HG03103 (cell line): ENCODE measurements around the gene BCAS3.

Experiments
- ATAC-seq: cut with Tn5 transposase; IDR thresholded peaks from one replicate; pipeline ENCODE4 v1.9.1; 2021; ENCODE audit warnings: low read depth; ENCODE audit not compliant: unreplicated experiment

BCAS3 gene

DNA sequence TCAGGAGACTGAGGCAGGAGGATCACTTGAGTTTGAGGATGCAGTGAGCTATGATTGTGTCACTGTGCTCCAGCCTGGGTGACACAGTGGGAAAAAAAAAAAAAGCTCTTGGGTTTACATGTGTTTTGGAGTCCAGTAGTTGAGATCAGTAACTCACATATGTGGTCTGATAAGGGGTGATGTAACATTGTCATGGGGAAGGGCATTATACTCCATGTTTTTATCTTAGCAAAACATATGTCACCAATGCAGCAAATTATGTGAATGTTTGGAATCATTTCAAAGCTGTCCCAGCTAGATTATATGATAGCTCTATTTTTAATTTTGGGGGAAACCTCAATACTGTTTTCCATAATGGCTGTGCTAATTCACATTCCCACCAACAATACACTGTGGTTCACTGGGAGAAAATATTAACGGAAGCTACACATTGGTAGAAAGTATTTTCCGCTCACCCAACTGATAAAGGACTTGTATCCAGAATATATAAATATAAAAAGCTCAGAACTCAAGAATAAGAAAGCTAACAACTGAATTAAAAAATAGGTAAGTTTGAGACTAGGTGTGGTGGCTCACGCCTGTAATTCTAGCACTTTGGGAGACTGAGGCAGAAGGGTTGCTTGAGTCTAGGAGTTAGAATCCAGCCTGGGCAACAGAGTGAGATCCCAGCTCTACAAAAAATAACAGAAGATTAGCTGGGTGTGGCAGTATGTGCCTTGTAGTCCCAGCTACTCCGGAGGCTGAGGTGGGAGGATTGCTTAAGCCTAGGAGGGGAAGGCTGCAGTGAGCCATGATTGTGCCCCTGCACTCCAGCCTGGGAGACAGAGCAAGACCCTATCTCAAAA lies 497.9 kb downstream of the BCAS3 start:
- no peak for ATAC-seq

DNA sequence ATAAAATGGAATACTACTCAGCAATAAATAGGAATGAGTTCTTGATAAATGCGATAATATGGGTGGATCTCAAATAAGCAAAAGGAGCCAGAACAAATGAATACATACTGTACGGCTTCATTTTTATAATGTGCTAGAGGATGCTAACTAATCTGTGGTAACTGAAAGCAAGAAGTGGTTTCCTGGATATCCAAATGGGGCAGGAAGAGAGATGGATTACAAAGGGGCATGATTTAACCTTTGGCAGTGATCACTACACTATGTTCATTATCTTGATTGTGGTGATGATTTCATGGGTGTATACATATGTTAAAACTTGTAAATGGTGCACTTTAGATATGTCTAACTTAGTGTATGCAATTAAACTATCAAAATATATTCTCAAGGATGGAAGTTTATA lies 499.7 kb downstream of the BCAS3 start:
- no peak for ATAC-seq

DNA sequence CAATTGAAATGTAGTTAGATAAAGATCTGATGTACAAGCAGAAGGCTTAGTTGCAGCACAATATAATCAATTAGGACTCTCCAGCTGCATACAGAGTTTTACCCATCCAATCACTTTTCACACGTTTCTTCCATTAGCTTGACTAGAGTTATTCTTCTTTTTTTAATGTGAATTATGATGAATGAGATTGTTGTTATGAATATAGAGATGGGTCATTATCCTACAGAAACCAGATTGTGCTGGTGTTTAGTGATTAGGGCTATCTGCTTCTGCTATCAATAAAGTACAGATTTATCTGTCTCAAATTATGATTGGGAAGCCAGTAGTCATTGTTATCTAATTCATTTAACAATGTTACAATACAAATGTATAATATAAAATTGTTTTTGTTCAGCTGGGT lies 500.6 kb downstream of the BCAS3 start:
- ATAC-seq, result no peak

DNA sequence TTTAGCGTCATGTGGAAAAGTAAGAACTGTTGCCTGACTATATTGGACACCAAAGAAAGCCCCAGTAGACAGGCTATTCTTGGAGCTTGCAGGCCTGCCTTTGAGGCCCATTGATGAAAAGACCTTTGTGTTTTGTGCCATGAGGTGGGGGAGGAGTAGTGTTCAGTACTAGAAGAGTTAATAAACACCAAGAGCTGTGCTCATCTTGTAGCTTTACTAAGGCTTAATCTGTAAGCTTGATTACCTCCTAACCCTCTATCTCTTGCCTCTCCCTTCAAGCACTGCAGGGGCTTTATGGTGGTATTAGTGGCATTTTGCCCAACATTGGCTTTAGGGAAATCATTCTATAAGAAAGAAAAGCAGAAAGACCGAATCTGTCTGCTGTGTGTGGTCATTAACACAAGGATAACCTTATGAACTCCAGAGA lies 501.7 kb downstream of the BCAS3 start:
- ATAC-seq, result no peak

DNA sequence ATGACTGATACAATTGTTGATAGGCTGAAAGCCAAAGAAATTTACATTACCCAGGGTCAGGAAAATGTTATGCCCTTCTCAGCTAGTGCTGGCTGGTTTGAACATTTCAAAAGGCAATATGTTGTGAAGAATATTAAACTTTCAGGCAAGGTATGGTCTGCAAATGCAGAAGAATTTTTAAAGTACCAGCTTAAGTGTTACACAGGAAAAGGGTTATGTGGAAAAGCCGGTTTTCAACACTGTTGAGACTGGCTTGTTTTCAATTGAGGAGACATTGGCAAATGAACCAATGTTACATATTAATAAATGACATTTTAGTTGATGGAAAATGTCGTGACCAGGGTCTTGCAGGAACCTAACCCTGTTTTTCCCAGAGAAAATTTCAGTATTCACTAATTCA lies 506.1 kb downstream of the BCAS3 start:
- ATAC-seq, result no peak

DNA sequence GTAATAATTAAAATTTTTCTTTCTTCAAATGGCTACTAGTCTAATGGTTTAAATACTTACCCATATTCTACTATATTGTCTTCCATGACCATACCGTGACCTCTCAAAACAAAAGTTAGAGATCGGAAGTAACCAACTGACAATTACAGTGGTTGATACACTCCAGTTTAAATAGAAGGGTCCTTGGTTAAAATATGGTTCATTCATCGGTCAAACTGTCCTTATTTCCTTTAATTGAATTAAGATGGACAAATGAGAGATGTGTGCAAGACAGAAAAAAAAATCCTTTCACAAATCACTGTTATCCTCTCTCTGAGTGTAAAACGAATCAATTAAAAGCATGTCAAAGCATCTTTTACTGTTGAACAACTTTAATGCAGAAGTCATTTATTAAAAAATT lies 507.7 kb downstream of the BCAS3 start:
- ATAC-seq, result no peak

DNA sequence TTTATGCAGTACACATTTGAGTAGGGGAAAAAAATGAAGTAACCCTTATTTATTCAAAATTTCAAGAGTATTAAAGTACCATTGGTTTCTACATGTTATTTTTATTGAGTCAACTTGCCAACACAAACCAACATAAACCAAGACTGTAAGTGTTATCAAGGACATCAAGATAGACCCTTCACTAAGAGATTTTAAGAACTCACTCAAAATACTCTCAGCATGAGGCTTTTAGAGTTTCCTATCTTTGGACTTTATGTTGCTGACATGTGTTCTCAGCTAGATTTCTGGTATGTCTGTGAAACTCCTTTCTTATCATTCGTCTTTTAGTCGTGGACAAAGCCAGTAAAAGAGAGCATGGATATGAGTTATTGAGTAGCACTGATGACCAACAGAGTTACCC lies 509.4 kb downstream of the BCAS3 start:
- no peak for ATAC-seq

DNA sequence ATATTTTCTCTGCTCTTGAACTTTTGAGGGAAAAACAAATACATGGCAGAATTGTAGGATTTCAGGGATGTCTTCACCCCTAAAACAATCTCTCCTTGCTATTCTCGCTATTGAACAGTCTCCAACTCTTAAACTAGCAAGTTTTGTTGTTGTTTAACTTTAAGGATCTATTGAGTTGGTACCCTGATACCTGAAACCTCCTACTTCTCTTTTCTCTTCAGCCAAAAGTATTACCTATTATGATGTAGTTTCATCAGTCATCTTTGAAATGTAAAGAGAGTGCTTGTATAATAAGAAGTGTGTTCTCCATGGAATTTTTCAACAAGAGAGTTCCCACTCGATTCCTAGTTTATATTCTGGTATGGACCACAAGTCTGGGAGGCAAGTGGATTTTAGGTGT lies 510.4 kb downstream of the BCAS3 start:
- no peak for ATAC-seq

DNA sequence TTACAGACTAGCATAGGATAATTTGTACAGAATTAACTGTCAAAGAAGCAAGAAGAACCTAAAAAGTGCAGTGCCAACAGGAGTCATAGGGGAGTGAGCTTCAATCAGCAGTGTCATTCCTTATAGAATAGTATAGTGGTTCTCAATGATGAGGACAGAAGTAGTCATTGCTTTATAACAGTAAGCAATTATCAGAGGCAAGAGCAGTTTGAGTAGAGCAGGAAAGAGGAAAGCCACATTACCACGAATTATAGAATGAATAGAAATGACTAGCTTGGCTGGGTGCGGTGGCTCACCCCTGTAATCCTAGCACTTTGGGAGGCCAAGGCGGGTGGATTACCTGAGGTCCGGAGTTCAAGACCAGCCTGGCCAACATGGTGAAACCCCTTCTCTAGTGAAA lies 512.3 kb downstream of the BCAS3 start:
- no peak for ATAC-seq

DNA sequence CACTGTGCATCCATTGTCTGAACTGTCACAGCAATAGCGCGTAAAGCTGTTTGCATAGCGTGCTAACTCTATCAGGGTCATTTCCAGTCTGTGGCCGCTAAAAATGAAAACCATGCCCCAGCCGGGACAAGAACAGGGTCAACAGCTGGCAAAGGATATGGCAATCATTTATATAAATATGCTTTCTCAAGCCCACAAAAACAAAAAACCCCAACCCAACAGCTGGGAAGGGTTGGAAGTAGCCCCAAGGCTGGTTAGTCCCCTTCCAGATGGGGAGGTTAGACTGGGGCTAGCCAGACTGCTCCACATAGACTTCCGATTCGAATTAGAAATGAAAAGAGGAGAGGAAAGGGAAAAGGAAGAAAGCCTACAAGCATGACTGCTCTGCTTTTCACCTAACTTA lies 518.7 kb downstream of the BCAS3 start:
- no peak for ATAC-seq

DNA sequence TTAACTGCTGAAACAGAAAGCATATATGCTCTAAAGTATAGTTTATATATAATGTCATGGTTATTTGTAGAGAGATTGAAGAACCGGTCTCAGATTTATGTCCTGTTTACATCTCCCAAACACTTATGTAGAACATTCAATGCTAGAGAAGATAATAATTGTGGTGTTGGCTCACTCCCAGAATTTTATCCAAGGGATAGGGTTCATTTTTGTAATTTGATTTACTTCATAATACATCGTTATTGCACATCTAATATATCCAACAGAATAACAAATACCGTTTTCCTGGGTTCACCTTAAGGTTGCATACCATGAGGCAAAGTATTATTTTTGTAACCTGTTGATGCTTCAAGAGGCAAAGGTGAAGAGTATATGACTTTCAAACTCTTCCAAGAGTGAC lies 519.1 kb downstream of the BCAS3 start:
- no peak for ATAC-seq

DNA sequence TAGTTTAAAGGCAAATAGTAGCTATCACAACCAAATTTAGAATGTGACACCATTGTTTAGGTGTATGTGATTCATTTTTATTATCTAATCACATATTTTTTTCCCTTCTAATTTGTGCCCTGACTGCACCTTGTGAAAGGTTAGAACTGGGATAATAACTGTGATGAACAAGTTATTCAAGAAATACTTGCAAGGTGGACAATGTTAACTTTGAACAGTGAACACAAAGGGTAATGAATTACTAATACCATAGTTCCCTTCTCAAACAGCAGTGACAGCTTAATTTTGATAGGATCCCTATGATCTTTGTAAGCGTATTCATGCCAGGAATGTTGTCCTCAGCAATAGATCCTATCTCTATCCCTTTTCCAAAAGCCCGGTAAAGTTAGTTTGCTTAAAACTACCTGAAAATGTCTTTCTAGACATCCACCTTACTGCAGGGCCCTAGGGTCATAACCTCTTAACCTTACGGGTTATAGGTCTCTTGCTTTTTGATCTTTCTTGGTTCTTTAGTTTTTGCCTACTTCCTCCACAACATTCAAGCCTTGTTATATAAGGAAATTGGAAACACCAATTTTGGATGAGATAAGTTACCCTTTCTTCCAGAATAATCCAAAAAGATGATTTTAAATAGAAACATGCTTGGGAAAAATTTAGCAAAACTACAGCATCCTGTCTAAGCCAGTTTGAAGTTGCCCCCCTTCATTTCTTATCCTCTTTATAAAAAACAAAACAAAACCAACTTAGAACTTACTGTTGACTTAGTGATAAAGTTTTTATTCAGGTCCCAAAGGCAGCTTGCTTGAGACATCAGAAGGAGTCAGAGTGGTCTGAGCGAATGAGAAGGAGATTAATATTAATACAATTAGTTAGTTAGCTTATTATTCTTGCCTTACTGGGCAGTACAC lies 522.0 kb downstream of the BCAS3 start:
- ATAC-seq, result no peak

DNA sequence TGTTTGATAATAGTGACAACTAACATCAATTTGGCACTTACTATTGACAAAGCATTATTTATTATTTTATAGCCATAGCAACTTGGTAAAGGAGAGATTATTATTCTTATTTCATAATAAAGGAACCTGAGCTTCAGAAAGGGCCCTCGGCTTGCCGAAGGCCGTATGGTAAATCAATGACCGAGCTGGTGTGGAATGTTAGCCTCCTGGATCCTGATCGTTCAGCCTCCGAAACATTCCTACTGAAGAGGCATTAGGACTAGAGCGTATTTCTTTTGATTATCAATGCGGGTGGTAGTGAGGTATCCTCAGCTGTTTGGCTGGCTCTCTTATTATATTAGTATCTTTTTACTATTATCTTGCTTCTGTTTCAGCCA lies 522.7 kb downstream of the BCAS3 start:
- no peak for ATAC-seq

DNA sequence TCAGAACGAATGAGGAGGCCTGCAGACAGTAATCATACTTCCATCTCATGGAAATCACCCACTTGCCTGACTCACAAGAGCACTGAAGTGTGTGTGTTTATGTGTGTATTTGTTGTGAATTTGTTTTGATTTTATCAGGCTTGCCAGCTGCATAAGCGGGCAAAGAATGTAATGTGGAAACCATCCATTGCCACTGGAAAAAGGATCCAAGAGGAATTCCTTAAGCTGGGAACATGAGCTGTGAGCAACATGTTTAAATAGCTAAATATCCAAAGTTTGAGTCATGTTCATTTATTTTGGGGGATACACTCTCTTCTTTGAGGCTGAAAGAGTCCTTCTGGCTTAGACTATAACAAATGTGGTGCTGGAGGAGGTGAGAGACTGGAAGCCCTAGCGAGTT lies 523.6 kb downstream of the BCAS3 start:
- ATAC-seq, result no peak

DNA sequence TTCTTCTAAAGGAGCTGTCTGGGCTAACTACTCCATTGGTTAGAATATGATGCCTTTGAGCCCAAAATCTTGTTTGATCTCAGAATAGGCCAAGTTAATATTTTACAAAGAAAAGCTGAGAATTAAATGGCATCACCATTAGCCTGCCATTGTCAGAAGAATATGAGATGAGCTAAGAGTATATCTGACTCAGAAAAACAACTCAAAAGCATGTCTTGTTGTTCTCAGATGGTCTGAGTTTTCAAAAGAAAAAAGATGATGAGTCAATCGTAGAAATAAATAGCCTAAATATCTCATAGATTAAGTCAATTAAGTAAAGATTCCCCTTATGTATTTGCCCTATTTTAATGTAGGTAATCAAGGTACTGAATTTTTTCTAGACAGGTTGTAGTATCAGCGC lies 524.9 kb downstream of the BCAS3 start:
- no peak for ATAC-seq

DNA sequence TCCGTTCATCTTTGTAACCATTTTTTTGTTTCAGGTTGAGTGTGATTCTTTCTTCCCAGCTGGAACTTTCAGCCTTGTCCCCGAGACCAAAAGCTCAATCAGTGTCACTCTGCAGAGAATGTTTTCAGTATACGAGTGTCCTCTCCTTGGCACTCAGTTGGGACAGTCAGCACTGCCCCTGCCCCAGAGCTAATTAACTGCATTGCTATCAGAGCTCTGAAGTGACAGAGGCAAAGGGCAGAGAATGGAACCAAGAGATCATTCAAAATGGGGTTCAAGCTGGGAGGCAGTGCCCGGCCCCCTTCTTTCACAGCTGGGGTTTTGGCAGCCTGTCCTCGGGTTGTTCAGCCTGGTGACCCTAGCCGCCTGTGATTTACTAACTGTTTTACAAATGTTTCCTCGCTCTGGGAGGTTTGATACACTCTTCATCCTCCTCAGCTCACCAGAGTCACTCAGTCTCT lies 526.0 kb downstream of the BCAS3 start:
- no peak for ATAC-seq

DNA sequence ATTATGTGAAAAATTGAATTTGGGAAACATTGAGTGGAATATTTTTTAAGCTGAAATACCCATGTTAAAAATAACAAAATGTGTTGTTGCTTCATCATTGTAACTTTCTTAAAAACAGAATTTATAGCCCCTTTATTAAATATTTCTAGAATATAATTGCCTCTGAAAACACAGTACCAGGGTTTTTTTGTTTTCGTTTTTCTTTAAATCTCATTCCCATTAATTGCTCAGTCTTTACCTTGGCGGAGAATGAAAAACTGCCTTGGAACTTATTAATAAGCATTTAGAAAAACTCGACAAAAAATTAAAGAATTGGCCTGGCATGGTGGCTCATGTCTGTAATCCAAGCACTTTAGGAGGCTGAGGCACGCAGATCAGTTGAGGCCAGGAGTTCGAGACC lies 526.8 kb downstream of the BCAS3 start:
- ATAC-seq, result no peak

DNA sequence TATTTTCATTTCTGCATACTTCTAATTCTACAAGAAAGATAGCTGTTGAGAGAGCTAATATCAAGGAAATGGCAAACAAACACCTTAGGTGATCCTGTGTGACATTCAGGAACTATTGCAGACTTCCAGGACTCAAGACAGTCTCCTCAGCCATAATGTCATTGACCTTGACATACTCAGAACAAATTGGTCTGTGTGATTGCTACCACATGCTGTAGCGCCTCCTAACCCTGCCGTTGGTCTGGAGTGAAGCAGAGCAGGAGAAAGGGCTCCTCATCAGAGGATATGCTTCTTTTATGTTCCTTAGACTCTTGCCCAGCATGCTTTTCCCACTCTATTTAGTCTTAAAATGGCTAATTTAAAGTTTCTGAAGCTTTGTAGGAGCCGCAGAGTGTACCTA lies 527.8 kb downstream of the BCAS3 start:
- no peak for ATAC-seq

DNA sequence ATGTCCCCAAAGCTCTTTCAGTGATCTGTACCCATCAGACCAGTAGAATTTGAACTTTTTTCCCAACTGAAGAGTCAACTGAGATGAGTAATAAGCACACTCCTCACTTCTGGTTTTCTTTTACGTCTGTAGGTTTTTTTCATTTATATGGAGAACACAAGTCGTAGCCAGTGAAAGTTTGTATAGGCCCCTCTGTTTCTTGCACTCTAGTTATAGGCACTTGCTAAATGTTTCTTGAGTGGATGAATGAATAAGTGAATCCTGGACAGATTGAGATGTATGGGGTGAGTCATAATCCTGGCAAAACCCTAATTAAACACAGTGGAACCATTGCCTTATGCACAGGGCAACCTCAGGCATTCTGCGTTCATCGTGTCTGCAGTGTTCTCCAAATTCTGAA lies 528.3 kb downstream of the BCAS3 start:
- ATAC-seq, result no peak

DNA sequence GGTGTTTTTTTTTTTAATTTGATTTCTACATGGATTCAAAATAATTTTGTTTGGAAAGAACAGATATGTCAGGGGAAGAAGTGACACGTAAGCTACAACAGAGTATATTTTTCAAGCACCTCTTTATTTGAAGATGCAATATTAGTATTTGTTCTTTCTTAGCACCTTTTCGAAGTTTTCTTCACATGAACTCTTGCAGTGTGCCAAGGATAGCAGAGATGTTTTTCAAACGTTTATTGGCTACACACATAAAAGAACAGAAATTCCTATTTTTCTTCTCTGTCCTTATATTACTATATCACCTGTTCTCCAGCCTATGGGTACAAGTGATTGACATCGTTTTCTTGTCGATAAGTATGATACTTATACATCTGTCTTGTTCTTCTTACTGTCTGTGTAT lies 529.3 kb downstream of the BCAS3 start:
- ATAC-seq, result no peak

DNA sequence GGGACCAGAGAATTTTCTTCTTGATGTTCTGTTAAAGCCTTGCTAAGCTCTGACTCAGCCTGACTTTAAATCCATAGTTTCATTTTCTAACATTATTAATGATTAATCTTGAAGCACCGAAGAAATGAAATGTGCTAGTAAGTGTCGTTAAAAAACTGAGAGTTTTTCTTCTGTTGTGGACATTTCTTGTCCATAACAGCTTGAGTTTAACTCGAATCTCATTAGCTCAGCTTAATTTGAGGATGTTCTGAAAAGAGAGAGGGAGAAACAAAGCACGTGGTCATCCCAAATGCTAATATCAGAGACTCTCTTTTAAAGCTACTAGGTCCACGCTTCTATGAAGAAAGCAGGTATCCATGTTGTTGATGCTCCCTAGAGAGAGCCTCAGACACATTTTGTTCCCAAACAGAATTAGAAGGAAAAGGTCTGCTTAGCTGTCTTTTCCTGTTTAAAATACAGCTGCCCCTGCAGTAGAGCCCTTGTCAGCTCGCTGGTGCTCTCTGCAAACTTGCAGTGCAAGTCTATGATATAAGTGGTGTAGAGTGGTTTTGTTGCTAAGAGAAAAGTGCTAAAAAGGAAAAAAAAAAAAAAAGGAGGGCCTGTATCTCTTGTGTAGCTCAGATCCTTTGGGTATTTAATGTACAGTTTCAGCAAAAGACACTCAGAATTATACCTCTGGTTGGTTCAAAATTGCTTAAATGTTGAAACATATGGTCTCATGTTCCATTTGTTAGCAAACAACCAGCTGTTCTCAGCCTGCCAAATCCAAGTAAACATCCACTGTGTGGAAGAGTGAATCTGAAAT lies 530.9 kb downstream of the BCAS3 start:
- ATAC-seq, result no peak
